Measurements from ENCODE around the gene ADAM12. TPM values are rescaled to one million over a fixed set of nuclear protein-coding genes. Genes with fewer than 3 reads are reported as not detected.

ADAM12 gene
- total RNA-seq, 1 experiment from 2014 or later: 0.24 TPM

DNA sequence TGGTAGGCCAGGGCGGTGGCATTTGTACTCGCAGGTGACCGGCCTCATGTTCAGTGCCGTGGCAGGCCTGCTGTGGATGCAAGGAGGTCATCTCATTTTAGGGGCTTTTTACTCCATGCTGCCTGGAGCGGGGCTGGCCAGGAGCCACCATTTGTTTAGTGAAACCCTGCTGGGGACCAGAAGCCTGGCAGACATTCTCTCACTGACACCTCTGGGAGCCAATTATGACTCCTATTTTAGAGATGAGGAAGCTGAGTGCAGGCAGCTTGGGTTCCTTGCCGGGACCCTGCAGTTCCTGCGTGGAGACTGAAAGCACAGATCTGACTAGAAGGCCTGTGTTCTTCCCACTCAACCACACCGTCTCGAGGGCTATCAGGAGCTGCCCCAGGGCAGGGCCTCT is 305.3 kb downstream of the ADAM12 start:
- H4K5ac ChIP-seq (ENCODE audit: insufficient read length, low read depth, low read length): no peak overlapping the region
- H3K36me3 Mint-ChIP-seq (ENCODE audit: insufficient read depth in 1 of 3, low read depth in 3 of 3): peaks cover 0 to 2% (median 0%) of the 10 kb centered on the region in 3 experiments; a peak in 2 of 7 replicates
- H3K79me2 ChIP-seq (ENCODE audit: insufficient read depth, low read length): no peaks in the 10 kb centered on the region
- no peak overlapping the region for H3T11ph ChIP-seq (ENCODE audit: low read length)
- H3K4me1 ChIP-seq (ENCODE audit: insufficient read depth, low read length): no peaks in the 10 kb centered on the region
- TF ChIP-seq, protein P1, sequence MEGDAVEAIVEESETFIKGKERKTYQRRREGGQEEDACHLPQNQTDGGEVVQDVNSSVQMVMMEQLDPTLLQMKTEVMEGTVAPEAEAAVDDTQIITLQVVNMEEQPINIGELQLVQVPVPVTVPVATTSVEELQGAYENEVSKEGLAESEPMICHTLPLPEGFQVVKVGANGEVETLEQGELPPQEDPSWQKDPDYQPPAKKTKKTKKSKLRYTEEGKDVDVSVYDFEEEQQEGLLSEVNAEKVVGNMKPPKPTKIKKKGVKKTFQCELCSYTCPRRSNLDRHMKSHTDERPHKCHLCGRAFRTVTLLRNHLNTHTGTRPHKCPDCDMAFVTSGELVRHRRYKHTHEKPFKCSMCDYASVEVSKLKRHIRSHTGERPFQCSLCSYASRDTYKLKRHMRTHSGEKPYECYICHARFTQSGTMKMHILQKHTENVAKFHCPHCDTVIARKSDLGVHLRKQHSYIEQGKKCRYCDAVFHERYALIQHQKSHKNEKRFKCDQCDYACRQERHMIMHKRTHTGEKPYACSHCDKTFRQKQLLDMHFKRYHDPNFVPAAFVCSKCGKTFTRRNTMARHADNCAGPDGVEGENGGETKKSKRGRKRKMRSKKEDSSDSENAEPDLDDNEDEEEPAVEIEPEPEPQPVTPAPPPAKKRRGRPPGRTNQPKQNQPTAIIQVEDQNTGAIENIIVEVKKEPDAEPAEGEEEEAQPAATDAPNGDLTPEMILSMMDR (conservative IDR thresholded peaks at IDR 0.05): no peak
- no peak overlapping the region for H3K56ac ChIP-seq (ENCODE audit: insufficient read length, low read depth, low read length)
- no peak overlapping the region for H3K4me3 Mint-ChIP-seq
- no peak overlapping the region for H3K14ac ChIP-seq (ENCODE audit: insufficient read depth, low read length)
- no peak overlapping the region for H3K4ac ChIP-seq (ENCODE audit: low read depth, low read length)
- no peak overlapping the region for H2BK12ac ChIP-seq (ENCODE audit: insufficient read length, low read depth, low read length)
- H4K20me1 ChIP-seq (ENCODE audit: control insufficient read depth, insufficient read depth, insufficient read length): no peaks in the 10 kb centered on the region
- no peaks in the 10 kb centered on the region for H3K79me1 ChIP-seq (ENCODE audit: insufficient read depth, low read depth, low read length, poor library complexity, severe bottlenecking)
- no peaks in the 10 kb centered on the region; the same call in none of the 2 replicates for H3K27me3 Mint-ChIP-seq (ENCODE audit: low read depth)
- DNase-seq: no peak
- H3K18ac ChIP-seq (ENCODE audit: insufficient read length, low read depth, low read length): no peak overlapping the region
- no peak overlapping the region for H3K27ac ChIP-seq (ENCODE audit: insufficient read length, low read depth, low read length)
- H2AK5ac ChIP-seq (ENCODE audit: insufficient read length, low read length): no peak overlapping the region
- no peak overlapping the region for H4K91ac ChIP-seq (ENCODE audit: insufficient read length, low read depth, low read length)
- H2BK20ac ChIP-seq (ENCODE audit: low read depth, low read length, poor library complexity, severe bottlenecking): no peak overlapping the region
- no peaks in the 10 kb centered on the region for H3K9me3 Mint-ChIP-seq
- H3K9me3 ChIP-seq (ENCODE audit: control insufficient read depth, low read depth, low read length): no peaks in the 10 kb centered on the region
- no peaks in the 10 kb centered on the region for H3K27me3 ChIP-seq (ENCODE audit: insufficient read depth, low read length)
- WGBS (ENCODE audit: extremely low coverage, insufficient read length, low lambda C conversion rate): no CpG with 5 or more reads among the region's 9 CpGs
- no peaks in the 10 kb centered on the region for H3K23me2 ChIP-seq (ENCODE audit: insufficient read length, low read depth, low read length, poor library complexity, severe bottlenecking)
- H3K4me2 ChIP-seq (ENCODE audit: insufficient read depth, insufficient read length, low read length): no peak overlapping the region
- no peak overlapping the region for H3K23ac ChIP-seq (ENCODE audit: insufficient read length, low read depth, low read length)
- no peak overlapping the region for H3K27ac Mint-ChIP-seq
- peaks cover 3 to 8% of the 10 kb centered on the region in 2 experiments; a peak in 2 of 4 replicates for H3K4me1 Mint-ChIP-seq
- H2AFZ ChIP-seq (ENCODE audit: low read length): no peak overlapping the region
- H3K9ac ChIP-seq (ENCODE audit: extremely low read depth, insufficient read length, low read length): no peak overlapping the region
- no peak overlapping the region for H2BK5ac ChIP-seq (ENCODE audit: insufficient read length, low read length)
- H2BK120ac ChIP-seq (ENCODE audit: low read depth, low read length, poor library complexity, severe bottlenecking): no peak overlapping the region
- no peak overlapping the region for H2BK15ac ChIP-seq (ENCODE audit: low read depth, low read length)
- no peak overlapping the region for H4K8ac ChIP-seq (replicated peaks; ENCODE audit: insufficient read length, low read depth, low read length)

Measured in H9 (cell line).